GM21737 (cell line): Measurements from ENCODE around the gene TNS3.

Experiments
- ATAC-seq: cut with Tn5 transposase; IDR thresholded peaks from one replicate; pipeline ENCODE4 v1.9.1; 2021; ENCODE audit warnings: mild to moderate bottlenecking, moderate library complexity; ENCODE audit not compliant: unreplicated experiment

Gene TNS3

DNA sequence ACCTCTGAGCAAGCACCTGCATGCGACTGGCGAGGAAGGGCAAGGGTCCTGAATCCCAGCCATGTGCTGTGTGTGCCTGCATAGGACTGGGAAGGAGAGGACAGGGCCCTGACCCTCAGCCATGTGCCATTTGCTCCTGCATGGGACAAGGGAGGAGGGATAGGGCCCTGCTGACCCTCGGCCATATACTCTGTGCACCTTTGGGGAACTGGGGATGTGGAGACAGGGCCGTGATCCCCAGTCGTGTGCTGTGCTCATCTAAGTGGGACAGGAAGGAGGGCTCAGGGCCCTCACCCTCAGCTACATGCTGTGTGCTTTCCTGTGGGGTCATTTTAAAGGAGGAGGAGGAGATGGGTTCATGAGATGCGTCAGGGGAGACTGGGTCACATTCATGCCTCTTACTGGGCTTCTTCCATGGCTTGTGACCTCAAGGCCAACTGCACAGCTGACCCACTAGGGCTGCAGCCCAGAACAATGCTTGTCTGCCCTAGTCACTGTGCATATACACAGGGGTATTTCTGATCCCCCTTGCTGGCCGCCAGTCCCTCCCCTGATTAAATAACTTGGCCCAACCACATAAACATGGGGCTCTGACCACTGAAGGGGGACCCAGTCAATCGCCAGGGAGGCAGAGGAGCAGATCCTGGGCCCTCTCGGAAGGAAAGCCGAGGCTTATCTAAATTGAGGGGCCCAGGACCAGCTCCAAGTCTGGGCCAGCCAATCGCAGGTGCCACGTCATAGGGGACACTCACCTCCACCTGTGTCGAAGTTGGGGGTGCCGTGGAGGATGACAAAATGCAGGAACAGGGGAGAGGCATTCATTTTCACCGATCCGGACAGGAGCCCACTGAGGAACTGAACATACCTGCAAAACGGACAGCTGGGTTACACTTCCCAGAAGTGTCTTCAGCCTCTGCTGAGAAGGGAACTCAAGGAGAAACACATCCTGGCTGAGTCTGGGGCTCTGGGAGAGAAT lies 167.3 kb downstream of the TNS3 start:
- ATAC-seq: no peak

GRCh38 chr7:47413526-47414341 lies 168.2 kb downstream of the TNS3 start:
- ATAC-seq: no peak

DNA sequence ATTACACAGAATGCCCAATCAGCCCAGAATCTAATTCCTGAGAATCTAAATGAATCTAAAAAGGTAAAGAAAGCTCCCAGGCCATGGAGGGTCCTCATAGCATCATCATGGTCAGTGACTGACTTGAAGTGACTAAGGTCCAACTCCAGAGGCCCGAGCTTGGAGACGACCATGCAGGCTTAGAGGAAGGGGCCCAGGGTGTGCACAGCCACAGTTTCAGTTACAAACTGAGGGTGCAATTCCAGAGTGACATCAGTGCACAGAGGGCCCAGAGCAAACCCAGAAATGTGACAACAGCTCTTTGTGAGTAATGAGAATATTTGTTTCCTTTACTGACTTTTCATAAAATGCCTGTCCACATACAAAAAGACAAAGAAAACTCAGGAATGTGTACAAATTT lies 170.0 kb downstream of the TNS3 start:
- no peak for ATAC-seq

GRCh38 chr7:47411281-47411869 lies 170.5 kb downstream of the TNS3 start:
- no peak for ATAC-seq

DNA sequence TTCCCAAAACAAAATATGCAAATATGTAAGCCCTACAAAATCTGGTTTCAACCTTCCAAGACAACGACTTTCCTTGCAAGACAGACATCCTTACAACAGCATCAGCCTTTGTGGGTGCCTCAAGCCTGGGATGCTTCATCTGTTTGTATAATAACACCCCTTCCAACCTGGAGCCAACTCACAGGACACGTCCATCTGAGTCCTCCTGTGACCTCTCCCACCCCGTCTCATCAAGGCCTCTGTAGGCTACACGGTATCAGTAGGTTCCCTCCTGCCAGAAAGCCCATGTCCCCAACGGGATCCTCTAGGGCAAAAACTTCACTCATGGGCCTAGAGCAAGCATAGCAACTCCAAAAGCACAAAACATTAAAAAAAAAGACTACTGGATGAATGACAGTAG lies 173.2 kb downstream of the TNS3 start:
- no peak for ATAC-seq

DNA sequence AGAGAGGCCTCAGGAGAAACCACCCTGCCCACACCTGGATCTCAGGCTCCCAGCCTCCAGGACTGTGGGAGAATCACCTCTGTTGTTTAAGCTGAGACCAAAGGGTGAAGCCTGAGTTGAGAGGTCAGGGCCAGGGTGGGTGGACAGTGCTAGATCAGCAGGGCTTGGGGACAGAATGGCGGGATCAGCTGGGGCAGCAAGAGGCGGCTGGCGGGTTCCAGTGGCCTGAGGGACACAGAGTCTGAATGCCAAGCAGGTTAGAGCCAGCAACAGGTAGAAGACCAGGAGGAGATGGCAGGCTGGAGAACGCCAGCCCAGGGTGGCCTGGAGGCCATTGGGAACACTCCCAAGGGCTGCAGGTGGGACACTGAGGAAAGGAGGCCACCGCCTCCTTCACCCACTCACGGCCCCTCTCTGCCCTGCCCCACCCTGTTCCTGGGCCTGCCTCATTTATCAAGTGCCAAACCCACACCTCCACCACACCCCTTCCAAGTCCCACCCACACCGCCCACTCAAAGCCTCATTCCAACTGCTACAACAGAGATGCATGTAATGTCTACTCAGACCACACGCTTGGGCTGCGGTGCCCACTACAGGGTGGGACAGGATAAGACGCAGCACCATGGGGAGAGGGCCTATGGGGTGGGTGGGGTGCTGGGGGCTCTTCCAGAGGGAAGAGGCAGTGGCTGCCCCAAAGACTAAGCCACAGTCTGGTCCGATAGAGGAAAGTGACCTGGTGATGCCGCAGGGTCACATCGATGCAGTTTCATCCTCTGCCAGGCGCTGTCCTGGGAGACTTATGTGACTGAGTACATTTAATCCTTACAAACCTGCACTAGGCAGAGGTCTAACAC lies 173.9 kb downstream of the TNS3 start:
- no peak for ATAC-seq

GRCh38 chr7:47407136-47407535 lies 174.8 kb downstream of the TNS3 start:
- no peak for ATAC-seq

- no peak for ATAC-seq
These were observed 175.1 kb downstream of the TNS3 start for GRCh38 chr7:47406801-47407129.

DNA sequence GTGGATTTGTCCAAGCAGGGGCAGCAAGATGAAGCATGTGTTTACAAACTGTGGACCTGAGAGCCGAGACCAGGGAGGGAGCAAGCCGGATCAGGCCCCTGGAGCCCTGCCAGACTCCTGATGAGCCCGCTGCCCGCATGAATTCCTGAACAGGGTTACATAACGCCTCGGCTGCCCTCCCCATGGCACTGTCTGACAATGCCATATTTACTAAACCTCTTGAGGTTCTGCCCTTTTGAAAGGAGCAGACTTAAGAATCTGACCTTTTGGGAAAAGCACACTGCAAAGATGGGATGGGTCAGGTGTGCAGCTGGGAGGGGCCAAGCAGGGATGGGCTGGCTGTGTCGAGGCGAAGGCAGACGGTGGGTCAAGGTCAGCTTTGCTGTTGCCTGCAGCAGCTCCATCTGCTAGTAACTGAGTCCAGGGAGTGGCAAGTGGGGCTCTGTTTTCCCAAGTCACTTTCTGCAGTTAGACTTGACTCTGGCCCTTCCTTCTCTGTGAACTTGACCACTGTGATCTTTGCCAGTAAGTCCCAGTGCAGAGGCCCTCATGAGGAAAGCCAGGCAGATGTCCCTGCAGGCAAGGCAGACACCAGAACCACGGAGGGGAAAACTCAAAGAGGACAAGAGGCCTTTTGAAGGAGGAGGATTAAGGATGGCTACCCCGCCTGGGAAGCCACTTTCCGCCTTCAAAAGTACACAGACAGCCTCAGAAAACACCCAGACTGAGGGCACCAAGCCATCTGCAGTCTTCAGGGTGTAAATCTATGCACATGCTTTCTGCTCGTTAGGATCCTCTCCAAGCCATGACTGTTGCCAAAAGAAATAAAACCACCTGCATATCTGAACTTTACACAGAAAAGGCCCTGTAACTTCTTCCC lies 175.8 kb downstream of the TNS3 start:
- ATAC-seq: no peak

- no peak for ATAC-seq
These were observed 176.5 kb downstream of the TNS3 start for GRCh38 chr7:47405286-47405904.

GRCh38 chr7:47404010-47404409 lies 177.9 kb downstream of the TNS3 start:
- ATAC-seq: no peak

GRCh38 chr7:47402941-47403866 lies 178.7 kb downstream of the TNS3 start:
- ATAC-seq: no peak

DNA sequence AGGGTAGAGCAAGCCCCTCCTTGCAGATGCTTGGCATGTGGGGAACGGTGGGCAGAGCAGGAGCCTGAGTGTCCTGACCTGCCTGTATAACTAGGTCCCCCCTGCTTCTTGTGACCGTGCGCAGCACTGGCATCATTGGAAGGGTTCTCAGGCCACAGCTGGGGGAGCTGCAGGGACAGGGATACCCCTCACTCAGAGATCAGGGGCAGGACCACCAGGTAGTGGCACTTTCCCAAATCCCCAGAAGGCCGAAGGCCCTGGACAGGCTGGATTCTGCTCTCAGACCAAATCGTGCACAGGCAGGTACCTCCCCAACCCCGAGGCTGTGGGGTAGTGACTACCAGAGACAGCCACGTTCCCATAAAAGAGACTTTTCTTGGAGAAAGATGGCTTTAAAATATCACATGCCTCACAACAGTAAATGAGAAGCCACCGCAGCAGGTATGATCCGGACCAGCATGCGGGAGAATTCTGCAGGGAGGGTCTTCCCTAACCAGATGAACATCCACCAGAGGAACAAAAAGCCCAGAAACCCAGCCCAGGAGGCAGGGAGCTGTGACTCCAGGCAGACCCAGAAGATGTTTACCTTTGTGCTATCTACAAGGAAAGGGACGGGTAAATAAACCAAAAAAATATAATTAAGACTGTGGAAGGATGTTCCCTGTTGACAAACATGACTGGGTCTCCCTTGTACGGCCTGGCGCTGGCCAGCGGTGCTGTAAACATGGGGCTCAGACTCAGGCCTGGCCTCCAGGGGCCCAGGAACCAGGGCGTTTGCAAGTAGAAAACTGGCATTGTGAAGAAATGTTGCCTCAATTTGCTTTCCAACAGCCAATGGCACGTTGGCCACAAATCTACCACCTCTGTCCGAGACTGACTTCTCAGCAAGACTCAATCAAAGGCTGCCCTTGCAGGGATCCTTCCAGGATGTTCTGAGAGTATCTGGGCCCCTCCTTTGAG lies 180.0 kb downstream of the TNS3 start:
- no peak for ATAC-seq

DNA sequence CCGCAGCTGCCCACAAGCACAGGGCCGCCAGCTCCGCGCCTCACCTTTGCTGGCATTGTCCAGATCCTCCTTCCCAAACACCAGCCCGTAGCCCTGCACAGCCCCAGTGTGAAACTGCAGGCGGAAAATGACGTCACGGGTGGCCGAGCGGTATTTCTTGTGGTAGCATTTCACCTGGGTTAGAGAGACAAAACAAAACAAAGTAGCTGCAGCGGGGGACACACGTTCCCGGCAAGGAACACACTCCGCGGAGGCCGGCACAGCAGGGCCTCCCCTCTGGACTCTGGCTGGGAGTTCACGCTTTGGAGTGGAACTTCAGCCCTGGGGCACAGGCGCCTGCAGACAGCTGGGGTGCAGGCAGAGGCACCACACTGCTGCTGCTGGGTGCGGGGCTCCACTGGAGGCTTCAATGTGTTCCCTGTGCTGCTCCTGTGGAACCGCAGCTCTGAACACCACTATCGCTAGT lies 181.1 kb downstream of the TNS3 start:
- no peak for ATAC-seq

DNA sequence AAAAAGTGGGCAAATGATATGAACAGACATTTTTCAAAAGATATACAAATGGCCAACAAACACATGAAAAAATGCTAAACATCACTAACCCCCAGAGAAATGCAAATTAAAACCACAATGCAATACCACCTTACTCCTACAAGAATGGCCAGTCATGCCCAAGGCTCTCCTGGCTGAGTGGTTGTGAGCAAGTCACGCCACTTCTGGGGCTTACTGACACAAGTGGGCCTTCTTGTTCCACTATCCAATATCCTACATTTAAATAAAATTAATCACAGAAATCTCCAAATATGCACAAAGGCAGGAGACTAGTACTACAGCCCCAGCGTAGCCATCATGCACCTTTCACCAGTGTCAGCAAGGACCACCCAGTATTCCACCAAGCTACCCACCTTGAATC lies 181.9 kb downstream of the TNS3 start:
- ATAC-seq: no peak

GRCh38 chr7:47394751-47395252 lies 187.1 kb downstream of the TNS3 start:
- no peak for ATAC-seq

DNA sequence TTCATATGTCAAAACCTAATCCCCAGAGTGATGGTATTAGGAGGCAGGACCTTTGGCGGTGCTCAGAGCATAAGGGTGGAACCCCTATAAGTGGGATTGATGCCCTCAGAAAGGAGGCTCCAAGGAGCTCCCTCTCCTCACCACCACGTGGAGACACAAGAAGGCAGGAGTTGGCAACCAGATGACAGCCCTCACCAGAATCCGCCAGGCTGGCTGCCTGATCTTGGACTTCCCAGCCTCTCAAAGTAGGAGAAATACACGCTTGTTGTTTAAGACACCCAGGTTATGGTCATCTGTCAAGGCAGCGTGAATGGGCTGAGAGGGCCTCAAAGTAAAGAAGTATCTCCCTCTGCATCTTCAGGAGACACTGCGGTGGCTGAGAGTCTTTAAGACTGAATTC lies 187.7 kb downstream of the TNS3 start:
- no peak for ATAC-seq
